Neuron (in vitro differentiated cells): ENCODE measurements around the gene SPINT1.
A peak's percentile ranks its signal among the peaks of the same experiment; 100 is the strongest.
"Not testable (repeated sequence)": the region's sequence is repeated elsewhere in the genome, so short reads cannot be mapped to it uniquely, and the experiment has no call there.

Source experiments
- H2AFZ ChIP-seq: one replicate; pipeline ENCODE4 v1.6.1; 2013; ENCODE audit warnings: low read depth, mild to moderate bottlenecking, inconsistent platforms, low read length, moderate library complexity
- H3K27me3 ChIP-seq: one replicate; pipeline ENCODE4 v1.6.1; 2013; ENCODE audit warnings: low read length; ENCODE audit not compliant: insufficient read depth
- H3K36me3 ChIP-seq: one replicate; pipeline ENCODE4 v1.6.1; 2013; ENCODE audit warnings: low read length; ENCODE audit not compliant: insufficient read depth
- H3K4me1 ChIP-seq: one replicate; pipeline ENCODE4 v1.6.1; 2013; ENCODE audit warnings: low read length; ENCODE audit not compliant: insufficient read depth
- H3K4me3 ChIP-seq: 2 replicates; pipeline ENCODE4 v1.5.1; 2013; ENCODE audit warnings: mild to moderate bottlenecking, low read length, moderate library complexity
- H3K9me3 ChIP-seq: one replicate; pipeline ENCODE4 v1.6.1; 2013; ENCODE audit warnings: low read length

The SPINT1 gene

DNA sequence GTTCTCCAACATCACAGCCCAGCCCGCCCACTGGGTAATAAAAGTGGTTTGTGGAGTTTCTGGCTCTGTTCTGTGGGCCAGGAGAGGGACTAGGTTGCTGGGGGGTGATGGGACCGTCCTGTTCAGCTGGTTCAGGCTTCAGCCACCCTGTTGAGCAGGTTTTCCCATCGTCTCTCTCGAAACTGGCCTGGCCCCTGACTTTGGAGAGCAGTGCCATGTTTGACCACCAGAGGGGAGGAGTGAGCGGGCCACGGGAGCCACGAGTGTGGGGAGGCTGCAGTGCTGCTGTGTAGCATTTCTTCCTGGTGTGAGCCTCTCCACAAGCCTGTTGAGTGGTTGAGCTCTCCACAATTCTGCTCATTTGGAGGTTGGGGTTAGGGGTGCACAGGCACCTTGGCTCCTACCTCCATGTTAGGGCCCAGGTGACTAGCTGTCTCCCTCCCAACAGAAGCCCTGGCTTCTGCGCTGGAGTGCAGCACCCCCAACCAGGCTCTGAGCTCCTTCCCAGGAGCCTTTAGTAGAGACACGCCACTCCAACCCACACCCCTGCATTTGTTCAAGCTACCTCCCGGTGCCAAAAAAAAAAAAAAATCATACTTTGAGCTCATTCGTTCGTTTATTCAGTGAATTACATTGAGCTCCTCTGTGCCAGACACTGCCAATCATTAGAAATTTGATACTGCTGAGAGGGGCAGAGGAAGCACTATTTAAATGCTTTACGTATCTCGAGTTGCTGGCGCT, 13.9 kb downstream of the SPINT1 start:
- no peak overlapping the region for H3K4me3 ChIP-seq
- no peak overlapping the region for H2AFZ ChIP-seq
- H3K36me3 ChIP-seq = no peaks in the 10 kb centered on the region

DNA sequence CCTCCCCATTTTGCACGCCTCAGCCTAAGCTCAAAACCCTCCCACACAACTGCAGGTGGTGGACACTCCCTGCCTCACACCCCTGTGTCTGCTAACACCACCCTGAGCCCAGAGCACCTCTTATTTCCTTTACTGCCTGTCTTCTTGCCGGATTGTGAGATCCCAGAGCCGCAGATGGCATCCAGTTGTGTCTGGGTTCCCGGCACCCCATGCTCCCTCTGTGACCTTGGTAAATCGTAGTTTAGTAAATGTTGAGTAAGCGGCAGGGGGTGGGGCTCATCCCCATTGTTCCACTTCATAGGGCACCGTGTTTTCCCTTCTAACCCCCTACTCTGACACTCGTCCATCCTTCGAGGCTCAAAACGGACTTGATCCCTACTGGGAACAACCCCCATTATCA, 14.9 kb downstream of the SPINT1 start:
- H3K27me3 ChIP-seq = peaks cover 9% of the 10 kb centered on the region
- H3K36me3 ChIP-seq = no peaks in the 10 kb centered on the region
- no peaks in the 10 kb centered on the region for H3K4me1 ChIP-seq
- H3K4me3 ChIP-seq = no peak overlapping the region
- H3K9me3 ChIP-seq = no peaks in the 10 kb centered on the region
- H2AFZ ChIP-seq = no peak overlapping the region

More for the DNA sequence above, 13.9 kb downstream of the SPINT1 start:
- Histone ChIP-seq H3K27me3 (peaks cover 12% of the 10 kb centered on the region), H3K4me1 (no peaks in the 10 kb centered on the region), H3K9me3 (no peaks in the 10 kb centered on the region)

DNA sequence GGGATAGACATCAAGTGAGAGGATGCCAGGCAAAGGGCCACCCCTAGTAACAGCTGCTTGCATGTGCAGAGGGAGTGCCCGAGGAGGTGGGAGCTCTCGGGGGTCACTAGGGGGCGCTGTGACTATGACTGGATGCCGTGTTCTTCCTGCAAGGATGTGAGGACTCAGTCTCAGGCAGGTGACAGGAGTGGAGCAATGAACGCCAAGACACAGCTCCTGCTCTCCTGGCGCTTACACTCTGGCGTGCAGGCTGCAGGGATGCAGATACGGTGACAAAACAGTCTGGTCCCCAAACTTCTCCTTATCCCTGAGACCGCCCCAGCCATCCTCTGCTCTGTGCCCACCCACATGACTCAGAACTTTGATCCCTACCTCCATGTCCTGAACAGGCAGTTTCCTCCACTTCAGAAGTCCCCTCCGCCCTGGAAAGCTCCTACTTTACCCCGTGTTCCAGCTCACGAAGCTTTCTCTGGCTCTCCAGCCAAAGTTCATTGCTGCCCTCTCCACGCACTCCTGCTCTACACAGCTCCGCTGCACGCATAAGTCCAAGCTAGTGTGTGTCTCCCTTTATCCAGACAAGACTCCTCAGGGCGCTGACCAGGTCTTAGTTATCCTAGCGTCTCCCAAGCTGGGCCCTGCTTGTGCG, 15.5 kb downstream of the SPINT1 start:
- Histone ChIP-seq H3K4me1 (no peaks in the 10 kb centered on the region), H2AFZ (no peak overlapping the region), H3K36me3 (no peaks in the 10 kb centered on the region), H3K4me3 (no peak overlapping the region), H3K9me3 (no peaks in the 10 kb centered on the region), H3K27me3 (peaks cover 9% of the 10 kb centered on the region)

DNA sequence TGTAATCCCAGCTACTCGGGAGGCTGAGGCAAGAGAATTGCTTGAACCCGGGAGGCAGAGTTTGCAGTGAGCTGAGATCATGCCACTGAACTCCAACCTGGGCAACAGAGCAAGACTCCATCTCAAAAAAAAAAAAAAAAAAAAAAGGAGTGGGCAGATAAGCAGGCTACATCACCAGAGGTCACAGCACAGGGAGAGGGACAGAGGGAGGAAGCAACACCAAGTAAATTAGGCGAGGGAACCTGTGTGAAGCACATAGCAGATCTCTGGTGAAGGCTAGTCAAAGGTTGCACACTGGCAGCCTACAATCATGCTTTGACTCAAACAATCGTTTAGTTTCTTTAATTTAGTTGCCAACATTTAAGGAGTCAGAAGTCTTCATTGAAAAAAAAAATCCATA, 17.3 kb downstream of the SPINT1 start:
- H2AFZ ChIP-seq, H3K9me3 ChIP-seq, H3K36me3 ChIP-seq, H3K27me3 ChIP-seq, H3K4me1 ChIP-seq, H3K4me3 ChIP-seq: not testable (repeated sequence)

DNA sequence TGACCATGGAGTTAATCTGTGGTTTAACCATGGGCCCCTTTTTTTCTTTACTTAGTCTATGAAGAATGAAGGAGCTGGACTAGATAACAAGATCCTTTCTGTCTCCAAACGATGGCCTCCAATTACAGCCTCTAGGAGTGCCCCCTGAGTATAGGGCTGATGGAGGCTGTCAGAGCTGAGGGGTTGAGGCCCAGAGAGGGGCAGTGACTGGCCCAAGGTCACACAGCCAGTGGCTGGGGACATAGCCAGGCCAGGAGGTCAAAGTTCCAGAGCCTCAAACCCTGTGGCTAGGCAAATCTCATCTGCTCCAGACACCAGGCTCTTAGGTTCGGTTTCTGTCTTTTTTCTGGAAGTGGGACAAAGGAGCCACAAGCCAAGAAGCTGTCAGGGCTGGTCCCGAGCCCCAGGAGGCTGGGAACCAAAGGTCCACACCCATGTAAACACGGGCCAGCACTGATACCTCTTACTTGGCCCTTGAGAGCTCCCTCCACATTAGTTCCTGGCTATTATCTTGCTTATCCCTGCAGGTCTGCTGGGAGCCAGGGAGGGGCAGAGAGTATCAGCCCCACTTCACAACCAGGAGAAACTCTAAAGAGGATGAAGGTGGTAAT, 19.9 kb downstream of the SPINT1 start:
- H3K4me1 ChIP-seq = no peaks in the 10 kb centered on the region
- no peak overlapping the region for H3K4me3 ChIP-seq
- no peaks in the 10 kb centered on the region for H3K9me3 ChIP-seq
- H3K36me3 ChIP-seq = no peaks in the 10 kb centered on the region
- H2AFZ ChIP-seq = no peak overlapping the region
- H3K27me3 ChIP-seq = no peaks in the 10 kb centered on the region

DNA sequence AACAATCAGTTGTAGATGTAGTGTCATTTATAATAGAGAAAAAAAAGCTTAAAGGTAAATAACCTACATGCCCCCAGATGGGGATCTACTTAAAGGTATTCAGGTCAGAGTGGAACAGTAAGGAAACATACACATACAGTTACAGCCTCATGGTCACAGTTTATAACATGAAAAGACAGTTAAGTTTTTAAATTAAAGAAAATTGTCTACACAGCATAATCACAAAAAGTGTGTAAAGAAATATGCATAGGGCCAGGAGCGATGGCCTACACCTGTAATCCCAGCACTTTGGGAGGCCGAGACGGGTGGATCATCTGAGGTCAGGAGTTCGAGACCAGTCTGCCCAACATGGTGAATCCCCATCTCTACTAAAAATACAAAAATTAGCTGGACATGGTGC, 23.4 kb downstream of the SPINT1 start:
- Histone ChIP-seq H2AFZ (no peak overlapping the region), H3K9me3 (no peaks in the 10 kb centered on the region)

DNA sequence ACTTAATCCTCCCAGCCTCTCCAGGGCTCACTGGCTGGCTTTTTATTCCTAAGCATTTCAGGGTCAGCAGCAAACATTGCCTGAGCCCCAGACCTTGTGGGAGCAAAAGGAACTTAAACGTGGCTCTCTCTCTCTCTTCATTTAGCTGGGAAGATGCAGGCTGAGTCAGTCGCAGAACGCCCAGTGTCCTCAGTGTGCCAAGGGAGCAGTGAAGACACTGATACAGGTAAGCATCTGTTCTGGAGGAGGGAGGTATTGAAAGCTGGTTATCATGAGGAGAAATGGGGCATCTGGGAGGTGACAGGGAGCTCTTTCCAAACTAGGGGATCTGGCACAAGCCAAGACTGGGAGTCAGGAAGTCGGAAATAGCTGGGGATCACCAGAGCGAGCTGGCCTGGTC, 25.8 kb downstream of the SPINT1 start:
- Histone ChIP-seq H3K36me3 (no peaks in the 10 kb centered on the region), H3K4me1 (peaks cover 5% of the 10 kb centered on the region), H3K4me3 (no peak overlapping the region), H3K9me3 (no peaks in the 10 kb centered on the region), H2AFZ (no peak overlapping the region), H3K27me3 (peaks cover 35% of the 10 kb centered on the region)

More for the DNA sequence above, 23.4 kb downstream of the SPINT1 start:
- no peaks in the 10 kb centered on the region for H3K36me3 ChIP-seq
- peaks cover 14% of the 10 kb centered on the region for H3K27me3 ChIP-seq
- H3K4me1 ChIP-seq = no peaks in the 10 kb centered on the region
- H3K4me3 ChIP-seq = no peak overlapping the region

DNA sequence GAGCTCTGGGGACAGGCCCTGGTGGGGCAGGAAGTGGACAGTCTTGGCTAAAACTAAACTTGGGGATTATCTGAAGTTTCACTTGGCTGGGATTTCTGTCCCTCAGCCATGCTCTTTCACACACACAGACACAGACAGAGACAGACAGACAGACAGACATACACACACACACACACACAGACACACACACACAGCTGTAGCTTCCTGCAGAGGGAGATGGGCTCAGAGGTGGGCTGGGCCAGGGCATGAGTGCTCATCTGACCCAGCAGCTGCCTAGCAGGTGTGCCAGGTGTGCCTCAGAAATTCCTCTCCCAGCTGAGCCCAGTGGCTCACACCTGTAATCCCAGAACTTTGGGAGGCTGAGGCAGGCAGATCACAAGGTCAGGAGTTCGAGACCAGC, 26.9 kb downstream of the SPINT1 start:
- no peaks in the 10 kb centered on the region for H3K36me3 ChIP-seq
- no peaks in the 10 kb centered on the region for H3K9me3 ChIP-seq
- H3K27me3 ChIP-seq = peaks cover 37% of the 10 kb centered on the region
- H3K4me1 ChIP-seq = peaks cover 5% of the 10 kb centered on the region
- H2AFZ ChIP-seq = no peak overlapping the region
- H3K4me3 ChIP-seq = no peak overlapping the region

DNA sequence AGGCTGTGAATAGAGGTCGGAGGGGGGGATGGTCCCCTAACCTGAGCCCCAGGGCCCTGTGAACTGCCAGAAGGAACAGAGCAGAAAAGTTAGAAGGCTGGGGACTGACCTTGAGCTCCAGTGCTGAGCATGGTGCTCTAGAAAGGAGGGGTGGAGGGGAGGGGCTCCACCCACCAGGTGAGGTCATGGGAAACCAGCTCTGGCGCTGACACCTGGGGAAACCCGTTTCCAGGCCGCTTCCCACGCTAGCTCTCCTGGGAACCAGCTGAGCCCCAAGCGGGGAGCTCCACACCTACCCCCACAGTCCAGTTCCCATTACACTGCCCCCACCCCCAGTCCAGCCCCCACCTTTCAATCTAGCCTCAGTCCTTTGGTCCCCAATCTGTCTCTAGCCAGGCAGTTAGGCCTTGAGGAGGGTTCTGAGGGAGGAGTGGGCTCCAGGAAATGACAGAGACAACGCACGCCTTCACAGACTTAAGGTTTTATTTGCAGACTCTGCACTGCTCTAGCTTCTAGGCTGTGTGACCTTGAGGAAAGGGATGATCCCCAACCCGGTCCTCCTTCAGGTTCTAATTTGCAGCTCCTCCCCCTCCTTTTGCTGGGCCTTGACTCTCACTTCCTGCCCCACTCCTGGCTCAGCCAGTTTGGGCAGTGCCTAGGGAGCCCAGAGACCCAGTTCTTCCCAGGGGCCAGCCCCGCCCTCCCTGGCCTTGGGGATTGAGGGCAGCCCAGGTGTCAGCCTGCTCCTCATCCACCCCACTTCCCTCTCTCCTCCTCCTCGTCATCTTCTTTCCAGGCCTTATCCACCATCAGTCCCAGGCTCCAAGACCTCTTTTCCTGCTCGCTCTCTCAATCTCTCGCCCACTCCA, 28.1 kb downstream of the SPINT1 start:
- no peaks in the 10 kb centered on the region for H3K36me3 ChIP-seq
- peaks cover 37% of the 10 kb centered on the region for H3K27me3 ChIP-seq
- no peak overlapping the region for H3K4me3 ChIP-seq
- peaks cover 5% of the 10 kb centered on the region for H3K4me1 ChIP-seq
- H2AFZ ChIP-seq = no peak overlapping the region
- no peaks in the 10 kb centered on the region for H3K9me3 ChIP-seq

DNA sequence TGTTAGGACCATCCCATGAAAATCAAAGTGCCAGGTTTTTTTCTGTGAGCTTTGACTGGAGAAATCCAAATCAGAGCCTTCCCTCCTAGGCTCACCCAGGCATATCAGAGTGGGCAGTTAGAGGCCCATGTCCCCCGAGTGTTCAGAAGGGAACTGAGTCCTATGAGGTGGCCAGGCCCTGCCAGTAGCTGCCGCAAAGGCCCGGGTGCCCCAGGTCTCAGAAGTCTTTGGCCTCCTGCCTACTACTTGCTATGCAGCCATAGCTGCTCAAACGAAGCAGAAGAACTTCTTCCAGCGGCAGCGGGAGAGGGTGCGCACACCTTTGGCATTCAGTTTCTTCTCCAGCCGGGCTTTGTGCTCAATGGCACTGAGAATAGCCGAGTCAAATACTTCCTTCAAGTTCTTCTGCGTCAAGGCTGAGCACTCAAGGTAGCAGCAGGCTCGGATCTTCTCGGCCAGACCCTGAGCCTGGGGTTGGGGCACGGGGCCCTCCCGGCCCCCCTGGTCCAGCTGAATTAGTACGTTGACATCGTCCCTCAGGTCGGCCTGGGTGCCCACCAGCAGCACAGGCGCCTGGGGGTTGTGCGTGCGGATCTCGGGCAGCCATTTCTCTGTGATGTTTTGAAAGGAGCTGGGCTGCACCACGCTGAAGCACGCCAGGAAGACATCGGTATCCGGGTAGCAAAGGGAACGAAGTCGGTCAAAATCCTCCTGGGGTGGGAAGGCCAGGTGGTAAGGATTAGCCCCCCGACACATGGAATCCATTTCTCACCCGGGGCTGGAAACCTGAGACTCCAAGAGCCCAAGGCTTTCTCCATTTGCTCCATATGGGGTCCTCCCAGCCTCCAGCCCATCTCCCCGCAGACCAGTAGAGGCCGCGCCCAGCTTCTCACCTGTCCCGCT, 29.2 kb downstream of the SPINT1 start:
- Histone ChIP-seq H3K4me1 (peaks cover 5% of the 10 kb centered on the region), H3K4me3 (peak overlapping the region; percentile 41), H2AFZ (peak overlapping the region; percentile 98), H3K36me3 (no peaks in the 10 kb centered on the region), H3K9me3 (no peaks in the 10 kb centered on the region), H3K27me3 (peaks cover 37% of the 10 kb centered on the region)

DNA sequence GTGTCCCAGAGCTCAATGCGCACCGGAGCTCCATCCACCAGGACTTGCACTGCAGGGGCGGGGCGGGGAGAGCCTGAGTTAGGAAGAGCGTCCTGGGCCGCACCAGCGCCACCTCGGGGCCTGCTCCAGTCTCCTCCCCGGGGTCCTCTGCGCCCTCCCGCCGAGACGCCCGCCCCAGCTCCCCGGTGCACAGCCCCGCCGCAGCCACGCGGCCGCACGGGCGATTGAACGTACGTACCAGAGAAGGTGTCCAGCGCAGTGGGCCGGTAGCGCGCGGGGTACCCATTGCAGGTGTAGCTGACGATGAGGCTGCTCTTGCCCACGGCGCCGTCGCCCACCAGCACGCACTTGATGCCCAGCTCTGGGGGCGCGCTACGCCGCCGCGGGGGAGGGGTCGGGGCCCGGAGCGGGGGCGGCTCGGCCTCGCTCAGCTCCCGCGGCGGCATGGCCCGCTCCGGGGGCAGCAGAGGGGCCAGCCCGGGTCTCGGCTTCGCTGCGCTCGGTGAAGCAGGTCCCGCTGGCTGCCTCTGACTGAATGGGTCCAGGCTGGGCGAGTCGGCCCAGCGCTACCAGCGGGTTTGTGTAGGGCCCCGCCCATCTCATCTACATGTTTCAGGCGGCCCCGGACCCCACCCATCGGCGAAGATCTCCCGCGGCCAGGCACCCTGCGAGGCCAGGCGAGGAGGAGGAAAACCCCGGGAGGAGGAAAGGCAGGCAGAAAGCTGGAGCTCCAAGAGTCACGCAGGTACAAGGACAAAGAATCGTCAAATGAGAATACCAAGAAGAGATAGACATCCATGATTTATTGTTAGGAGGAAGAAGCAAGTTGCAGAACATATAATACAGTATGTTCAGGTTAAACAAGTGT, 30.1 kb downstream of the SPINT1 start, which contains the start of gene RHOV:
RHOV (minus strand) TSS at position 541 of the 868 bp plus-strand sequence; CDS start at position 446, 95 bp downstream.
- H3K36me3 ChIP-seq = no peaks in the 10 kb centered on the region
- H3K27me3 ChIP-seq = peaks cover 37% of the 10 kb centered on the region
- peaks cover 5% of the 10 kb centered on the region for H3K4me1 ChIP-seq
- H3K9me3 ChIP-seq = no peaks in the 10 kb centered on the region
- H3K4me3 ChIP-seq = peak within 1 kb of the TSS; percentile 41
- peak within 1 kb of the TSS; percentile 98 for H2AFZ ChIP-seq
